ENCODE data around the gene SAMD7. TPM values are rescaled to one million over a fixed set of nuclear protein-coding genes. Genes with fewer than 3 reads are reported as not detected.

The SAMD7 gene
- total and polyA plus RNA-seq, 9 donors = not detected

- no peak for DNase-seq
- intact Hi-C loops (cut with DNase I) = no loop called here
- no peak overlapping the region for H3K4me3 ChIP-seq
- TF ChIP-seq CTCF (IDR thresholded peaks at IDR 0.05) = no peak
- no peak for TF ChIP-seq POLR2A (IDR thresholded peaks at IDR 0.05)
- TF ChIP-seq EP300 (IDR thresholded peaks at IDR 0.05) = no peak
- no peaks in the 10 kb centered on the region for H3K36me3 ChIP-seq
- no peak overlapping the region for H3K27ac ChIP-seq
- WGBS, 3 donors = 68 to 82% (median 77%) methylated on average over 12 of the region's 12 CpGs
- H3K27me3 ChIP-seq = no peaks in the 10 kb centered on the region
- no peaks in the 10 kb centered on the region for H3K4me1 ChIP-seq (ENCODE audit: insufficient read depth)
- H3K9me3 ChIP-seq = no peaks in the 10 kb centered on the region
Measured at GRCh38 chr3:169865176-169865767, 46.1 kb upstream of the SAMD7 start.

- H3K36me3 ChIP-seq = no peaks in the 10 kb centered on the region
- no peak overlapping the region for H3K27ac ChIP-seq
- 91 to 96% (median 95%) methylated on average over 3 of the region's 3 CpGs for WGBS, 3 donors
- H3K4me3 ChIP-seq = no peak overlapping the region
- TF ChIP-seq POLR2A (IDR thresholded peaks at IDR 0.05) (no peak), CTCF (IDR thresholded peaks at IDR 0.05) (no peak), EP300 (IDR thresholded peaks at IDR 0.05) (no peak)
- DNase-seq = no peak
- no peaks in the 10 kb centered on the region for H3K27me3 ChIP-seq
- no peaks in the 10 kb centered on the region for H3K9me3 ChIP-seq
- intact Hi-C loops (cut with DNase I) = no loop called here
- H3K4me1 ChIP-seq (ENCODE audit: insufficient read depth) = no peaks in the 10 kb centered on the region
Measured at GRCh38 chr3:169867584-169868210, 43.7 kb upstream of the SAMD7 start.

GRCh38 chr3:169868369-169868768 is 43.0 kb upstream of the SAMD7 start:
- H3K4me1 ChIP-seq (ENCODE audit: insufficient read depth) = no peaks in the 10 kb centered on the region
- DNase-seq = no peak

GRCh38 chr3:169869484-169870220 is 41.7 kb upstream of the SAMD7 start, which contains the start of gene LRRC31:
Gene LRRC31 (minus strand): TSS chr3:169869935. CDS start chr3:169869807, 128 bp downstream.
- H3K27ac ChIP-seq = no peak within 1 kb of the TSS
- no peaks in the 10 kb centered on the region for H3K9me3 ChIP-seq
- no peaks in the 10 kb centered on the region for H3K4me1 ChIP-seq (ENCODE audit: insufficient read depth)
- TF ChIP-seq CTCF (IDR thresholded peaks at IDR 0.05) (no peak), POLR2A (IDR thresholded peaks at IDR 0.05) (no peak), EP300 (IDR thresholded peaks at IDR 0.05) (no peak)
- H3K36me3 ChIP-seq = no peaks in the 10 kb centered on the region
- H3K27me3 ChIP-seq = no peaks in the 10 kb centered on the region
- peak within 1 kb of the TSS; percentile 7 for H3K4me3 ChIP-seq
- 50 to 55% (median 54%) methylated on average over 2 of the region's 2 CpGs for WGBS, 3 donors
- intact Hi-C loops (cut with DNase I) = no loop called here
- no peak for DNase-seq

More at GRCh38 chr3:169868369-169868768, 43.0 kb upstream of the SAMD7 start:
- Histone ChIP-seq H3K4me3 (no peak overlapping the region), H3K36me3 (no peaks in the 10 kb centered on the region), H3K9me3 (no peaks in the 10 kb centered on the region), H3K27ac (no peak overlapping the region), H3K27me3 (no peaks in the 10 kb centered on the region)
- intact Hi-C loops (cut with DNase I) = no loop called here
- TF ChIP-seq CTCF (IDR thresholded peaks at IDR 0.05) (no peak), POLR2A (IDR thresholded peaks at IDR 0.05) (no peak)
- WGBS, 3 donors = 73 to 75% (median 73%) methylated on average over 2 of the region's 2 CpGs
